ENCODE data around the gene RGP1. TPM values are rescaled to one million over a fixed set of nuclear protein-coding genes. Genes with fewer than 3 reads are reported as not detected.

RGP1 gene
- total RNA-seq, 1 experiment from 2014 or later: 13.8 TPM

GRCh38 chr9:35725362-35725761, 23.7 kb upstream of the RGP1 start:
- POLR2A ChIA-PET (ENCODE audit: unreplicated experiment): no interaction called here

DNA sequence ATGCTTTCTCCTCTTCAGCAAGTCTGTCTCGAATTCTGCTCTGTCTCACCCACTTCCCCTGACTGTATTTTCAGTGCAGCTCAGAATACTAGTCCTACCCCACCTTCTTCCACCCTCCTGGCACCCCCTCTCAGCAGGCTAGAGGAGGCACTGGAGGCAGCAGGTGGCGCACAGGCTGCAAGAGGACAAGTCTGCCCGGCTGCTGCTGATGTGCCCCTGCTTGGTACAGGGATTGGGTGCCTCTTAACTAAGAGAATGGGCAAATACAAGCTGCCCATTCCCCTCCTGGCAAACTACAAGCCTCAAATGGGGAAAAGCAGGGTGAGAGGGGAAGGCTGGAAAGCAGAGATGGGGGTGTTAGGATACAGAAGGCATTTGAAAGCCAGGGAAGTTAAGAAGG, 22.2 kb upstream of the RGP1 start:
- ChIA-PET POLR2A (ENCODE audit: unreplicated experiment) (no interaction called here), CTCF (interaction anchor here (0.6 kb wide), 1 partner anchor 69 kb away, joined by 3 read pairs; the partner anchor contains the start of genes CCDC107 and RMRP)
- Histone ChIP-seq H3K9me2 (replicated peaks; ENCODE audit: low read length) (no peaks in the 10 kb centered on the region), H3K36me3 (ENCODE audit: low read depth, low read length) (peaks cover 3% of the 10 kb centered on the region; the same call in 1 of the 2 replicates), H4K20me1 (ENCODE audit: low read length) (no peaks in the 10 kb centered on the region), H3K4me1 (ENCODE audit: insufficient read depth, low read length) (peaks cover 42% of the 10 kb centered on the region), H3K9me3 (ENCODE audit: low read length) (no peaks in the 10 kb centered on the region), H3K27ac (ENCODE audit: low read length) (no peak overlapping the region), H3K79me2 (ENCODE audit: low read length) (peaks cover 56% of the 10 kb centered on the region), H3K4me2 (ENCODE audit: low read length) (peak overlapping the region; percentile 90; the same call in 1 of the 2 replicates), H3F3A (ENCODE audit: low read length, unreplicated experiment) (no peaks in the 10 kb centered on the region), H3K4me3 (ENCODE audit: low read length) (no peak overlapping the region), H2AFZ (ENCODE audit: low read length) (no peak overlapping the region), H3K9ac (ENCODE audit: low read length) (no peak overlapping the region), H3K27me3 (ENCODE audit: low read length) (no peaks in the 10 kb centered on the region)
- TF ChIP-seq, protein P1, sequence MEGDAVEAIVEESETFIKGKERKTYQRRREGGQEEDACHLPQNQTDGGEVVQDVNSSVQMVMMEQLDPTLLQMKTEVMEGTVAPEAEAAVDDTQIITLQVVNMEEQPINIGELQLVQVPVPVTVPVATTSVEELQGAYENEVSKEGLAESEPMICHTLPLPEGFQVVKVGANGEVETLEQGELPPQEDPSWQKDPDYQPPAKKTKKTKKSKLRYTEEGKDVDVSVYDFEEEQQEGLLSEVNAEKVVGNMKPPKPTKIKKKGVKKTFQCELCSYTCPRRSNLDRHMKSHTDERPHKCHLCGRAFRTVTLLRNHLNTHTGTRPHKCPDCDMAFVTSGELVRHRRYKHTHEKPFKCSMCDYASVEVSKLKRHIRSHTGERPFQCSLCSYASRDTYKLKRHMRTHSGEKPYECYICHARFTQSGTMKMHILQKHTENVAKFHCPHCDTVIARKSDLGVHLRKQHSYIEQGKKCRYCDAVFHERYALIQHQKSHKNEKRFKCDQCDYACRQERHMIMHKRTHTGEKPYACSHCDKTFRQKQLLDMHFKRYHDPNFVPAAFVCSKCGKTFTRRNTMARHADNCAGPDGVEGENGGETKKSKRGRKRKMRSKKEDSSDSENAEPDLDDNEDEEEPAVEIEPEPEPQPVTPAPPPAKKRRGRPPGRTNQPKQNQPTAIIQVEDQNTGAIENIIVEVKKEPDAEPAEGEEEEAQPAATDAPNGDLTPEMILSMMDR (conservative IDR thresholded peaks at IDR 0.05; ENCODE audit: low read depth, low read length): peak; percentile 32; the same call in 1 of the 2 replicates
- no peak for TF ChIP-seq EZH2phosphoT487 (IDR thresholded peaks at IDR 0.05; ENCODE audit: borderline replicate concordance, low read length)
- no TSS peak for BruUV-seq (replicated peaks)
- no peak for ATAC-seq
- peak; percentile 21 for DNase-seq
- intact Hi-C loops (cut with micrococcal nuclease): no loop called here

More at GRCh38 chr9:35725362-35725761, 23.7 kb upstream of the RGP1 start:
- H2AFZ ChIP-seq (ENCODE audit: low read length): no peak overlapping the region
- BruUV-seq (replicated peaks): no TSS peak
- no peaks in the 10 kb centered on the region for H3K27me3 ChIP-seq (ENCODE audit: low read length)
- no peak overlapping the region for H3K4me3 ChIP-seq (ENCODE audit: low read length)
- no peaks in the 10 kb centered on the region for H4K20me1 ChIP-seq (ENCODE audit: low read length)
- TF ChIP-seq EZH2phosphoT487 (IDR thresholded peaks at IDR 0.05; ENCODE audit: borderline replicate concordance, low read length) (no peak), EZH2 (IDR thresholded peaks at IDR 0.05; ENCODE audit: low read length, unreplicated experiment) (no peak)
- TF ChIP-seq, protein P1 (conservative IDR thresholded peaks at IDR 0.05; ENCODE audit: low read depth, low read length): no peak
- no peak overlapping the region for H3K27ac ChIP-seq (ENCODE audit: low read length)
- CTCF ChIA-PET: no interaction called here
- peaks cover 31% of the 10 kb centered on the region for H3K4me1 ChIP-seq (ENCODE audit: insufficient read depth, low read length)
- no peak for DNase-seq
- peaks cover 41% of the 10 kb centered on the region for H3K79me2 ChIP-seq (ENCODE audit: low read length)
- no peak overlapping the region for H3K9ac ChIP-seq (ENCODE audit: low read length)
- no peaks in the 10 kb centered on the region for H3K9me3 ChIP-seq (ENCODE audit: low read length)
- H3K36me3 ChIP-seq (ENCODE audit: low read depth, low read length): peaks cover 16% of the 10 kb centered on the region
- ATAC-seq: no peak
- no peak overlapping the region for H3K4me2 ChIP-seq (ENCODE audit: low read length)
- intact Hi-C loops (cut with micrococcal nuclease): no loop called here
- H3F3A ChIP-seq (ENCODE audit: low read length, unreplicated experiment): no peaks in the 10 kb centered on the region
- no peaks in the 10 kb centered on the region for H3K9me2 ChIP-seq (replicated peaks; ENCODE audit: low read length)

DNA sequence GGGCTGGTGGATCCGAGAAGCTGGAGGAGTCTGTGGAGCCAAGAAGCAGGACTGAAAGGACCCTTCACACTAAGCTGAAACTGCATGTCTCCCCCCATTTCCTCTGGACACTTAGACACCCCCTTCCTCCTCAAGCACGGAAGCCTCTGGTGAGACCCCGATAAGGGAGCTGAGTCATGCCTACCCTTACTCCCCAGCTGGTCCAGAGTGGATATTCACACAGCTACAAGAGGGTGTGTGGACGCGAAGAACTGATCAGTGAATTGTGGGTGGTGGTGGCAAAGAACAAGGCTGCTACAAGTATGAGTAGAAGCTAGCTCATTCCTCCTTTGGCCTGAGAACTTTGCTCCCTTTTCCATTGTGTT, 21.4 kb upstream of the RGP1 start:
- ATAC-seq: no peak
- Histone ChIP-seq H3K9ac (ENCODE audit: low read length) (0 out of 2 replicates have a peak overlapping the region, but pooled peaks have one; percentile 2), H3K36me3 (ENCODE audit: low read depth, low read length) (peaks cover 3% of the 10 kb centered on the region; the same call in 1 of the 2 replicates)

More for the DNA sequence above, 21.4 kb upstream of the RGP1 start:
- H3K27ac ChIP-seq (ENCODE audit: low read length): peak overlapping the region; percentile 63
- peak overlapping the region; percentile 90; the same call in 1 of the 2 replicates for H3K4me3 ChIP-seq (ENCODE audit: low read length)
- DNase-seq: no peak
- peak overlapping the region; percentile 90 for H3K4me2 ChIP-seq (ENCODE audit: low read length)
- ChIA-PET CTCF (interaction anchor here (0.5 to 1.6 kb wide), 4 partner anchors 8 to 99 kb away, joined by 3 to 6 read pairs (median 3); partner anchors contain the start of genes ARHGEF39, CCDC107 and RMRP), POLR2A (ENCODE audit: unreplicated experiment) (no interaction called here)
- intact Hi-C loops (cut with micrococcal nuclease): loop anchor here (2.0 kb wide), 1 partner anchor 69 kb away; the partner anchor contains the start of genes CCDC107 and RMRP
- no peaks in the 10 kb centered on the region for H3F3A ChIP-seq (ENCODE audit: low read length, unreplicated experiment)
- TF ChIP-seq, protein P1 (conservative IDR thresholded peaks at IDR 0.05; ENCODE audit: low read depth, low read length): no peak
- no peak for TF ChIP-seq EZH2 (IDR thresholded peaks at IDR 0.05; ENCODE audit: low read length, unreplicated experiment)
- TF ChIP-seq EZH2phosphoT487 (IDR thresholded peaks at IDR 0.05; ENCODE audit: borderline replicate concordance, low read length): no peak
- H3K4me1 ChIP-seq (ENCODE audit: insufficient read depth, low read length): peaks cover 42% of the 10 kb centered on the region
- H3K9me2 ChIP-seq (replicated peaks; ENCODE audit: low read length): no peaks in the 10 kb centered on the region
- no peaks in the 10 kb centered on the region for H4K20me1 ChIP-seq (ENCODE audit: low read length)
- H3K27me3 ChIP-seq (ENCODE audit: low read length): no peaks in the 10 kb centered on the region
- H3K79me2 ChIP-seq (ENCODE audit: low read length): peaks cover 56% of the 10 kb centered on the region
- H3K9me3 ChIP-seq (ENCODE audit: low read length): no peaks in the 10 kb centered on the region
- no TSS peak for BruUV-seq (replicated peaks)
- no peak overlapping the region for H2AFZ ChIP-seq (ENCODE audit: low read length)

Data from PC-3 (cell line).